OCI-LY1 (cell line): Measurements from ENCODE around the gene N4BP2L2.

ENCODE experiments used
- H2AFZ ChIP-seq: fragments of 200-600 bp; sonication (generic), shearing (Covaris generic); 2 replicates; pipeline ENCODE4 v1.6.0; 2014; ENCODE audit warnings: antibody characterized with exemption, mild to moderate bottlenecking, low read length
- H3F3A ChIP-seq: fragments of 200-600 bp; sonication (generic), shearing (Covaris generic); 2 replicates; pipeline ENCODE4 v1.6.0; 2014; ENCODE audit warnings: mild to moderate bottlenecking, antibody characterized with exemption, low read length, moderate library complexity; ENCODE audit not compliant: insufficient read depth
- H3K27ac ChIP-seq: fragments of 200-600 bp; sonication (generic); 2 replicates; pipeline ENCODE4 v1.5.1; 2014; ENCODE audit warnings: low read length, mixed run types, mild to moderate bottlenecking, low read depth; ENCODE audit not compliant: poor library complexity, severe bottlenecking
- H3K27me3 ChIP-seq: fragments of 200-600 bp; sonication (generic); 2 replicates; pipeline ENCODE4 v1.6.0; 2014; ENCODE audit warnings: antibody characterized with exemption, mild to moderate bottlenecking, low read length, moderate library complexity; ENCODE audit not compliant: insufficient read depth
- H3K36me3 ChIP-seq: fragments of 200-600 bp; sonication (generic); 2 replicates; pipeline ENCODE4 v1.6.1; 2014; ENCODE audit warnings: mild to moderate bottlenecking, antibody characterized with exemption, low read length, moderate library complexity, mixed read lengths; ENCODE audit not compliant: insufficient read depth
- H3K4me1 ChIP-seq: fragments of 200-600 bp; sonication (generic); 2 replicates; pipeline ENCODE4 v1.5.1; 2014; ENCODE audit warnings: mild to moderate bottlenecking, low read length, moderate library complexity; ENCODE audit not compliant: insufficient read depth, severe bottlenecking
- H3K4me2 ChIP-seq: fragments of 200-600 bp; sonication (generic), shearing (Covaris generic); 2 replicates; pipeline ENCODE4 v1.6.1; 2014; ENCODE audit warnings: low read length
- H3K4me3 ChIP-seq: fragments of 200-600 bp; sonication (generic); 2 replicates; pipeline ENCODE4 v1.5.1; 2014; ENCODE audit warnings: low read length, low read depth, mild to moderate bottlenecking, mixed read lengths; ENCODE audit not compliant: poor library complexity, severe bottlenecking
- H3K79me2 ChIP-seq: fragments of 200-600 bp; shearing (Covaris generic); 2 replicates; pipeline ENCODE4 v1.6.1; 2016; ENCODE audit warnings: mixed run types, low read length, mixed read lengths; ENCODE audit not compliant: insufficient read depth
- H3K9ac ChIP-seq: fragments of 200-600 bp; sonication (generic), shearing (Covaris generic); 2 replicates; pipeline ENCODE4 v1.6.1; 2014; ENCODE audit warnings: mild to moderate bottlenecking, low read length, mixed read lengths
- H3K9me2 ChIP-seq: fragments of 200-600 bp; sonication (generic), shearing (Covaris generic); 2 replicates; pipeline ENCODE4 v1.6.1; 2014; ENCODE audit warnings: low read depth, mild to moderate bottlenecking, low read length, mixed read lengths
- H3K9me3 ChIP-seq: fragments of 200-600 bp; shearing (Covaris generic); 2 replicates; pipeline ENCODE4 v1.6.1; 2014; ENCODE audit warnings: low read length, mixed read lengths
- H4K20me1 ChIP-seq: fragments of 200-600 bp; sonication (generic), shearing (Covaris generic); 2 replicates; pipeline ENCODE4 v1.6.0; 2016; ENCODE audit warnings: mild to moderate bottlenecking, low read length; ENCODE audit not compliant: insufficient read depth
- CTCF ChIP-seq: fragments of 200-600 bp; sonication (generic), shearing (Covaris generic); IDR thresholded peaks from 2 replicates; pipeline ENCODE4 v1.5.1; 2017; ENCODE audit warnings: mild to moderate bottlenecking, antibody characterized with exemption, low read length, moderate library complexity, mixed read lengths
- EZH2 ChIP-seq: fragments of 200-600 bp; sonication (generic), shearing (Covaris generic); IDR thresholded peaks from 2 replicates; pipeline ENCODE4 v1.8.0; 2017; ENCODE audit warnings: borderline replicate concordance, mixed run types, mild to moderate bottlenecking, antibody characterized with exemption, low read length, moderate library complexity, mixed read lengths

N4BP2L2 gene

GRCh38 chr13:32385410-32385809 is 153.2 kb downstream of the N4BP2L2 start:
- no peak for TF ChIP-seq CTCF
- TF ChIP-seq EZH2 = no peak
- Histone ChIP-seq H3K9me2 (no peaks in the 10 kb centered on the region), H3K27ac (no peak overlapping the region), H3F3A (no peaks in the 10 kb centered on the region), H2AFZ (no peak overlapping the region), H3K9me3 (no peaks in the 10 kb centered on the region), H3K27me3 (no peaks in the 10 kb centered on the region), H3K79me2 (no peaks in the 10 kb centered on the region), H3K36me3 (peaks cover 14% of the 10 kb centered on the region; the same call in 1 of the 2 replicates), H4K20me1 (no peaks in the 10 kb centered on the region), H3K4me3 (no peak overlapping the region), H3K4me1 (no peaks in the 10 kb centered on the region), H3K4me2 (no peak overlapping the region), H3K9ac (no peak overlapping the region)

GRCh38 chr13:32384702-32385101 is 153.9 kb downstream of the N4BP2L2 start:
- no peak overlapping the region for H3K4me2 ChIP-seq
- no peak overlapping the region for H2AFZ ChIP-seq
- no peaks in the 10 kb centered on the region for H3F3A ChIP-seq
- no peak overlapping the region for H3K4me3 ChIP-seq
- H3K79me2 ChIP-seq = no peaks in the 10 kb centered on the region
- H3K9ac ChIP-seq = no peak overlapping the region
- no peaks in the 10 kb centered on the region for H3K27me3 ChIP-seq
- TF ChIP-seq CTCF = no peak
- no peak for TF ChIP-seq EZH2
- no peaks in the 10 kb centered on the region for H3K4me1 ChIP-seq
- no peaks in the 10 kb centered on the region for H3K9me2 ChIP-seq
- no peaks in the 10 kb centered on the region for H3K9me3 ChIP-seq
- H4K20me1 ChIP-seq = no peaks in the 10 kb centered on the region
- peaks cover 14% of the 10 kb centered on the region; the same call in 1 of the 2 replicates for H3K36me3 ChIP-seq
- H3K27ac ChIP-seq = no peak overlapping the region

- Histone ChIP-seq H3K27ac (no peak overlapping the region), H3K4me1 (no peaks in the 10 kb centered on the region), H3K9me2 (no peaks in the 10 kb centered on the region), H3K9me3 (no peaks in the 10 kb centered on the region), H3K4me2 (no peak overlapping the region), H3K27me3 (no peaks in the 10 kb centered on the region), H3K36me3 (peaks cover 14% of the 10 kb centered on the region; the same call in 1 of the 2 replicates), H4K20me1 (no peaks in the 10 kb centered on the region), H2AFZ (no peak overlapping the region), H3K4me3 (no peak overlapping the region), H3K79me2 (no peaks in the 10 kb centered on the region), H3F3A (no peaks in the 10 kb centered on the region), H3K9ac (no peak overlapping the region)
- TF ChIP-seq CTCF = no peak
- no peak for TF ChIP-seq EZH2
These were observed 154.6 kb downstream of the N4BP2L2 start for GRCh38 chr13:32383836-32384618.
